Measurements from ENCODE around the gene SFMBT1. TPM values are rescaled to one million over a fixed set of nuclear protein-coding genes. Genes with fewer than 3 reads are reported as not detected.

The SFMBT1 gene
- total RNA-seq, 1 experiment from 2014 or later, result 3.6 TPM

DNA sequence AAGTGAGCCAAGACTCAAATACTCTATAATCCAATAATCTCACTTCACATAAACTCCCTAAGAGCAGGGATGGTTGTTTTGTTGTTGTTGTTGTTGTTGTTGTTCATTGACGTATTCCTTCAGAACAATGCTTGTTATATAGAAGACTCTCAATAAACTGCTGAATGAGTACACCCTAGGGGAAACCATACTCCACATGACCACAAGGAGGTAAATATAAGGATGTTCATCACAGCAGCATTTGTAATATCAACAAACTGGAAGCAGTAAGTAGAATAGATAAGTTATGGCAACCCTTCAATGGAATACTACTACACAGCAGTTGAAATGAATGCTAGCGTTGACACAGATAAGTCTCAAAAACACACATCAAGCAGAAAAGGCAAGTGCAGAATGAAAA, 86.1 kb downstream of the SFMBT1 start:
- DNase-seq (ENCODE audit: low spot score), result no peak
- in situ Hi-C loops (cut with HindIII; ENCODE audit: low sequenced_read_pairs), result no loop called here

DNA sequence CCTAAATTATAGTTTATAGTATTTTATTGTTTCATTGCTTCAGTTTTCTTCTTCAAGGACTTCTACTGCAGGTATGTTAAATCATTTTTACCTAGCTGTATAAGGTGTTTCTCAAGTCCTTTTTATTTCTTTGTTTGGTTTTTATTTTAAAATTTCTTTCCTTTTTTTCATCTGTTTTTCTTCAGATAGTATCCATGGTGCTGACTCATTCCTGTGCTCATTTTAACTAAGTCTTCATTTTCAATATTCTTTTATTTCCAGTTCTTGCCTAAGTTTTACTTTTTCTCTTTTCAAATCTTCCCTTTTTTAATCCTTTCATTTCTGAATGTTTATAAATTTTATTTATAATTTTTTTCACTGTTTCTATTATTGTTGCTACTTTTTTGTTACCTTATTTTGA, 106.3 kb downstream of the SFMBT1 start:
- in situ Hi-C loops (cut with HindIII; ENCODE audit: low sequenced_read_pairs), result no loop called here
- no peak for DNase-seq (ENCODE audit: low spot score)

- in situ Hi-C loops (cut with HindIII; ENCODE audit: low sequenced_read_pairs), result no loop called here
- peak; percentile 83 for DNase-seq (ENCODE audit: low spot score)
Measured at GRCh38 chr3:52934630-52935530, 111.0 kb downstream of the SFMBT1 start.

DNA sequence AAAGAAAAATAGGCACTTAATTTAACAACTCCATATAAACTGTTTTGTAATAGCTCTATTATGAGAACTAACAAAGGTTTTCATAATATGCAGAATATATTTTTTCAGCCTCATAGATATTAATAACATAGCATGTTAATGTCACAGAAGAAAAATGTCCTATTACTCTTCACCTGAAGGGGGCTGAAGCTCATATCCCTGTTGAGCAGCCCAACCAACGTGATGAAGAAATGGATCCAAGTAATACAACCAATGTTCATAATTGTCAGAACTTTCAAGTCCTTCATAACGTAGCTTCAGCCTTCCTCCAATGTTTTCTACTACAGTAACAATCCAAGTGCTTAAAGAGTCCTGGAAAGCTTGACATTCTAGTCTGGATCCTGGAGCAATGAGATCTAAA, 114.0 kb downstream of the SFMBT1 start:
- no peak for DNase-seq (ENCODE audit: low spot score)
- in situ Hi-C loops (cut with HindIII; ENCODE audit: low sequenced_read_pairs), result no loop called here

GRCh38 chr3:52931328-52931727, 114.5 kb downstream of the SFMBT1 start:
- in situ Hi-C loops (cut with HindIII; ENCODE audit: low sequenced_read_pairs), result no loop called here
- no peak for DNase-seq (ENCODE audit: low spot score)

DNA sequence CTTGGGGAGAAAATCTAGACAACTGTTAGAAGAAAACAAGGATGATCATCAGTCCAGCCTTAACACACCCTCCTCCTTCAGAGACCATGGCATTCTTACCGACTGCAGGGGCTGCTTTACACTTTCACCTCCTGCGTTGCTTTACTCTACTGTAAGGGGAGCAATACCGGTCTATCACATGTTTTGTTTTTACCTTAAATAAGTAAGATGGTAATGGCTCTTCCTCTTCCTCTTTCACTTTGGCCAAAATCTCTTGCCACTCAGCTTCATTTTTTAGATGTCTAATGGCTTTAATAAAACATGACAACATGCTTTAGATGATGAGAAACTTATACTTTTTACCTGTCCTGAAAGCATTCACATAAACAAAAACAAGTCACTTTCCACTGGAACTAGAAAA, 115.1 kb downstream of the SFMBT1 start:
- no peak for DNase-seq (ENCODE audit: low spot score)
- in situ Hi-C loops (cut with HindIII; ENCODE audit: low sequenced_read_pairs), result no loop called here

DNA sequence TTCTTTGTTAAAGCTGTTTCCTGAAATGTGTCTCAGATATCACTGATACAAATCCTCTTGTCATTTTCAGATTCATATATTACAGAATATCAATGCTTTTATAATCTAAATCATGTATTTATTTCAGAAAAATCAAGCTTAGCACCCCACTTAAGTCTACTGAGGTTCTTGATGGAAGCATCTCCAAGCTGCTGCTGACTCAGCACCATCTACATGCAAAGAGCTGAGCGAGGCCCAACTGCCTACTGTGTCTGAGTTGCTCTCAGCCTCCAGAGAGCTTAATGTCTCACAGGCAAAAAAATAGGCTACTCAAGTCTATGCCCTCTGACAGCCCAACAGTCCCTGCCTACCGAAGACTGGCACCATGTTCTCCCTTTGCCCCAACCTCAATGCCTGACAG, 119.3 kb downstream of the SFMBT1 start:
- DNase-seq (ENCODE audit: low spot score), result no peak
- in situ Hi-C loops (cut with HindIII; ENCODE audit: low sequenced_read_pairs), result no loop called here

GRCh38 chr3:52925405-52926313, 120.2 kb downstream of the SFMBT1 start:
- DNase-seq (ENCODE audit: low spot score), result no peak

DNA sequence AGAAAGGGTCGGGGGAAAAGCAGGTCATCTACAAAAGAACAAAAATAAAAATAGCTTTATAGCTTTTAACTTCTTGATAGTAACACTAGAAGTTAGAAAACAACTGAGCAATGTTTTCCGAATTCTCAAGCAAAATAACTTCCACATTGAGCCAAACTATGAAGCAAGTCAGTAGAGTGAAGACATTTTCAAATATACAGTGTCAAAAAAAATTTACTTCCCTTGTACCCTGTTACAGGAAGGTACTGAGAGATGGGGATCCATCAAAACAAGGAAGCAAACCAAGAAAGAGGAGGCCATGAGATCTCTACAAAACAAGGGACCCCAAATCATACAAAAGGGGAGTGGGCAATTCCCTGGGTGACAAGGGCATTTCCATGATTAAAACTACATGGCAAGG, 121.9 kb downstream of the SFMBT1 start:
- in situ Hi-C loops (cut with HindIII; ENCODE audit: low sequenced_read_pairs), result no loop called here
- DNase-seq (ENCODE audit: low spot score), result no peak

More at GRCh38 chr3:52925405-52926313, 120.2 kb downstream of the SFMBT1 start:
- in situ Hi-C loops (cut with HindIII; ENCODE audit: low sequenced_read_pairs), result no loop called here

- DNase-seq (ENCODE audit: low spot score), result no peak
- in situ Hi-C loops (cut with HindIII; ENCODE audit: low sequenced_read_pairs), result no loop called here
Measured at GRCh38 chr3:52920841-52921240, 125.0 kb downstream of the SFMBT1 start.

GRCh38 chr3:52917044-52917443, 128.8 kb downstream of the SFMBT1 start:
- in situ Hi-C loops (cut with HindIII; ENCODE audit: low sequenced_read_pairs), result no loop called here
- DNase-seq (ENCODE audit: low spot score), result no peak

GRCh38 chr3:52915294-52915693, 130.6 kb downstream of the SFMBT1 start:
- DNase-seq (ENCODE audit: low spot score), result no peak
- in situ Hi-C loops (cut with HindIII; ENCODE audit: low sequenced_read_pairs), result no loop called here

- no peak for DNase-seq (ENCODE audit: low spot score)
- in situ Hi-C loops (cut with HindIII; ENCODE audit: low sequenced_read_pairs), result no loop called here
Measured at GRCh38 chr3:52912885-52913731, 132.8 kb downstream of the SFMBT1 start.

- in situ Hi-C loops (cut with HindIII; ENCODE audit: low sequenced_read_pairs), result no loop called here
- DNase-seq (ENCODE audit: low spot score), result no peak
Measured at GRCh38 chr3:52910823-52911222, 135.1 kb downstream of the SFMBT1 start.

- DNase-seq (ENCODE audit: low spot score), result no peak
- in situ Hi-C loops (cut with HindIII; ENCODE audit: low sequenced_read_pairs), result no loop called here
Measured at GRCh38 chr3:52907497-52907896, 138.4 kb downstream of the SFMBT1 start.

DNA sequence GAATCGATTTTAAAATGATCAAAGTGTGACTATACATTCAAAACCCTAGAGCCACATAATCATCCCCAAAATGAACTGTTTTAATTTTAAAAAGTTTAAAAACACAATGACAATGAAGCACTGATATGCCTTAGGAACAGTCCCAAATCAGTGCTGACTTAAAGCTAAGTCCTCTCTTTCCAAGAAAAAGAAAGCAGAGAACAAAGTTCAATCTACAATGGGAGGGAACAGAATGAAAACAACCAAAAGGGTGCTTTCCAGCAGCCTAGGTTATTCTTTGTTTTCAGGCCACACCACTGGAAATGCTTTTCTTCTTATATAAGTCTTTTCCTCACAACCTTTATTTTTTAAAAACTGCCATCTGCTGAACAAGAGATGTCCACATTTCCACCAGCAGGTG, 141.3 kb downstream of the SFMBT1 start:
- in situ Hi-C loops (cut with HindIII; ENCODE audit: low sequenced_read_pairs), result no loop called here
- DNase-seq (ENCODE audit: low spot score), result no peak

- no peak for DNase-seq (ENCODE audit: low spot score)
- in situ Hi-C loops (cut with HindIII; ENCODE audit: low sequenced_read_pairs), result no loop called here
Measured at GRCh38 chr3:52904000-52904399, 141.9 kb downstream of the SFMBT1 start.

GRCh38 chr3:52897130-52898122, 148.4 kb downstream of the SFMBT1 start, which contains the start of gene STIMATE:
STIMATE (minus strand) TSS chr3:52897548; CDS start chr3:52897450, 98 bp downstream.
- peak; percentile 90 for DNase-seq (ENCODE audit: low spot score)
- in situ Hi-C loops (cut with HindIII; ENCODE audit: low sequenced_read_pairs), result no loop called here

Data from G401 (cell line).